PC-9 (cell line): ENCODE results near the gene GNAL.

Experiments used
- CTCF ChIP-seq: fragments of 200-600 bp; sonication (generic); conservative IDR thresholded peaks from 2 replicates; pipeline ENCODE4 v1.6.1; 2017; ENCODE audit warnings: mixed run types, antibody characterized with exemption, mild to moderate bottlenecking, moderate library complexity
- EZH2 ChIP-seq: fragments of 200-600 bp; sonication (generic); IDR thresholded peaks from 2 replicates; pipeline ENCODE4 v1.8.0; 2017; ENCODE audit warnings: antibody characterized with exemption, low read depth

GRCh38 chr18:11810379-11810778 lies 121.3 kb downstream of the GNAL start:
- no peak for TF ChIP-seq CTCF
- no peak for TF ChIP-seq EZH2
